ENCODE results near the gene RNF39.

GRCh38 chr6:30042914-30043313 is 32.7 kb downstream of the RNF39 start:
- TF ChIP-seq CHD2 (IDR thresholded peaks at IDR 0.05; ENCODE audit: borderline replicate concordance, low read depth, low read length) (no peak), EP300 (IDR thresholded peaks at IDR 0.05; ENCODE audit: borderline replicate concordance in 1 of 2, control insufficient read depth in 1 of 2, low read depth in 2 of 2, low read length in 2 of 2) (0 out of 4 replicates have a peak, but pooled peaks of 1 of the 2 experiments have one; percentile 7), E2F8 (IDR thresholded peaks at IDR 0.05; ENCODE audit: low read depth, partially characterized antibody) (no peak), POLR2A (IDR thresholded peaks at IDR 0.05; ENCODE audit: low read depth, low read length) (no peak), CHD1 (IDR thresholded peaks at IDR 0.05; ENCODE audit: low read depth, low read length) (no peak)
